Measurements from ENCODE around the gene CAPN15. TPM values are rescaled to one million over a fixed set of nuclear protein-coding genes. Genes with fewer than 3 reads are reported as not detected.

The CAPN15 gene
- total RNA-seq, 1 donor from 2014 or later, result 60.1 TPM

DNA sequence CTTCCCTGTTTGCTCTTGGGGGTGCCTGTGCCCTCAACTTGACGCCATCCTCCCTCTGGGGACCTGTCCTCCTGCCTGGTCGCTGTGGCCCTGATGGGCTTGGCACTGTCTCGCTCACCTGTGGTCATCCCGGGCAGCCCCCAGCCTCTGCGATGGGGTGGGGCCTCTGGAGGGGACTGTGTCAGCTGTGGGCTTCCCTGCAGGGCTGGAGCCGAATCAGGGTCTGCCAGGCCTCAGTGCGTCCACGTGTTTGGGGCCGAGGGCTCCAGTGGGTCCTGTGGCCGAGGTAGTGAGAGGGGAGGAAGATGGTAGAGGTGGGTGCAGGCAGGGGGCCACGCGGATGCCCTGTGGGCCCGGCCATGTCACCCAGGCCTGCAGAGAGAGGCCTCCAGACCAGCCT lies 50.3 kb downstream of the CAPN15 start:
- no peak for DNase-seq (ENCODE audit: low spot score)

DNA sequence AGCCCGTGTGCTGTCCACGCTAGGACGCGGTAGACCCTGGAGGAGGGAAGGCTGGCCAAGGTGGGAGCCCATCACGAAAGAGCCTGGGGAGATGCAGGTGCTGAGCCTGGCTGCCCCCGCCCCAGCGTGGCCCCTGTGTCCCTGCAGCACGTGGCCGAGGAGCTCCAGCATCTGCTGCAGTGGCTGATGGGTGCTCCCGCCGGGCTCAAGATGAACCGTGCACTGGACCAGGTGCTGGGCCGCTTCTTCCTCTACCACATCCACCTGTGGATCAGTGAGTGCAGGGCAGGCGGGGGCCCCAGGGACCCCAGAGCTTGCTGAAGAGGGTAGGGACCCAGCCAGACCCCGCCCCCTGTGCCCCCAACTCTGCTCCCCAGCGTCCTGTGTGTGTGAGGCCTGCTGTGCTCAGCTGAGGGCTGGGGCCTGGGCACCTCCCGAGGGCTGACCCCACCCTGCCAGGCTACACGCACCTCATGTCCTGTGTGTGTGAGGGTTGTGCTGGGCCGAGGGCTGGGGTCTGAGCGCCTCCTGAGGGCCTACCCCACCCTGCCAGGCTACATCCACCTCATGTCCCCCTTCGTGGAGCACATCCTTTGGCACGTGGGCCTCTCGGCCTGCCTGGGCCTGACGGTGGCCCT lies 50.8 kb downstream of the CAPN15 start:
- DNase-seq (ENCODE audit: low spot score), result no peak

- no peak for DNase-seq (ENCODE audit: low spot score)
Measured at GRCh38 chr16:578870-579405, 51.4 kb downstream of the CAPN15 start.

DNA sequence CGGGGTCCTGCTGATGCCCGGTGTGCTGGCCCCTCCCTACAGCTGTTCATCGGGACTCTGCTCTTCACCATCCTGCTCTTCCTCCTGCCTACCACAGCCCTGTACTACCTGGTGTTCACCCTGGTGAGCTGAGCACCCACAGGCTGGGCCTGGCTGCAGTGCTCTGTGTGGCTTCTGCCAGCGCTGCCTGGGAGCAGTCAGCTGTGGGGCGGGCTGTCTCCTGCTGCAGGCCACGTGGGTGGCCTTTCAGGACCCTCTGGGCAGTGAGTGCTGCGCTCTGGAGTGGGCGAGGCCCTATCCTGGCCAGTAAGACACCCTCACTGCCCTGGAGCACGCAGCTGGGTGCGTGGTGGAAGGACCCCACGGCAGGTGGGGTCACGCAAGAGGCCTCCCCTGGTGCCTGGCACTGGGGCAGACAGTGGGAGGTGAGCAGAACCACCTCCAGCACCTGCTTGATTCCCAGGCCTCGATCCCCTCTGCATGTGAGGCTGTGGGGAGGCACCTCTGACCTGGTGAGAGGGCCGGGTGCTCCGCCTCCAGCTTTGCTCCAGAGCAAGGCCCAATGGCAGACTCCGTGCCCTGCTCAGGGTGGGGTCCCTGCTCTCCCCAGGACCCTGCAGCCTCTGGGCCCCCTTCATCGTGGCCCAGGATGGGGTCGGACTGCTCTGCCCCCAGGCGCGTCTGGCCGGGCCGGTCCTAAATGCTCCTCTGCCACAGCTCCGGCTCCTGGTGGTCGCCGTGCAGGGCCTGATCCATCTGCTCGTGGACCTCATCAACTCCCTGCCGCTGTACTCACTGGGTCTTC lies 52.8 kb downstream of the CAPN15 start:
- no peak for DNase-seq (ENCODE audit: low spot score)

GRCh38 chr16:580946-581498 lies 53.5 kb downstream of the CAPN15 start:
- DNase-seq (ENCODE audit: low spot score), result no peak

DNA sequence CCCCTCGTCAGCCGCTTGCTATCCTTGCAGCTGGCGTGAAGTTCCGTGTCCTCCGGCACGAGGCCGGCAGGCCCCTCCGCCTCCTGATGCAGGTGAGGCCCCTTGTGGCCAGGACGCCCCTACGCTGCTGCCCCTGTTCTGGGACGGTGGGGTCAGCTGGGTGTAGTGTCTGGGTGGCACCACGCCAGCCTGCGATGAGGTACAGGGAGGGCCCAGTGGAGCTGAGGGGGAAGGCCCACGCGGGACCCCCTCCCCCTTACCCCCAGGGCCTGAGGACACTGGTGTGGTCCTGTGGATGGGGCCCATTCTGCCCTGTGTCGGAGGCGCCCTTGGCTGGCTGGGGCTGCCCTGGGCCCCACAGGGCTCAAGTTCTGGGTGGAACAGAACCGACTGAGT lies 54.7 kb downstream of the CAPN15 start:
- DNase-seq (ENCODE audit: low spot score), result no peak

GRCh38 chr16:582614-583331 lies 55.3 kb downstream of the CAPN15 start:
- no peak for DNase-seq (ENCODE audit: low spot score)

GRCh38 chr16:583470-583814 lies 55.9 kb downstream of the CAPN15 start:
- DNase-seq (ENCODE audit: low spot score), result no peak

GRCh38 chr16:583815-584591 lies 56.5 kb downstream of the CAPN15 start:
- no peak for DNase-seq (ENCODE audit: low spot score)

DNA sequence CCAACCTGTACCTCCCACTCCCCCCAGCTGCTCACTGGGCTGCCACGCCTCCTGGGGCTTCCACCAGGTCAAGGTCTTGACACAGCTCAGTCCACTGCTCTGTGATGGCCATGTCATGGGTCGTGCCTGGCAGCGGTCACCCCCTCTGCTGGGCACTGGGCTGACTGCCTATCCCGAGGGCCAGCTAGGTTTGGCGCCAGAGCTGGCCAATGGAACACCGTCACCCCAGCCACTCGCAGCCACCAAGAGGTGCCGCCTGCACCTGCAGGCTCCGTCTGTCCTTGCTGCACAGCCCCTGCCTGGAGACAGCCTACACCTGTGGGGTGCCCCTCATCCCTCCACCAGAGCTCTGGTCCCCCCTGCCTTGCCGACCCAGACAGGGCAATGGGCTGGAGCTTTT lies 57.8 kb downstream of the CAPN15 start:
- no peak for DNase-seq (ENCODE audit: low spot score)

- DNase-seq (ENCODE audit: low spot score), result no peak
Measured at GRCh38 chr16:586047-586644, 58.6 kb downstream of the CAPN15 start.

GRCh38 chr16:586645-587590 lies 59.4 kb downstream of the CAPN15 start:
- no peak for DNase-seq (ENCODE audit: low spot score)

- DNase-seq (ENCODE audit: low spot score), result no peak
Measured at GRCh38 chr16:588639-588888, 61.1 kb downstream of the CAPN15 start.

DNA sequence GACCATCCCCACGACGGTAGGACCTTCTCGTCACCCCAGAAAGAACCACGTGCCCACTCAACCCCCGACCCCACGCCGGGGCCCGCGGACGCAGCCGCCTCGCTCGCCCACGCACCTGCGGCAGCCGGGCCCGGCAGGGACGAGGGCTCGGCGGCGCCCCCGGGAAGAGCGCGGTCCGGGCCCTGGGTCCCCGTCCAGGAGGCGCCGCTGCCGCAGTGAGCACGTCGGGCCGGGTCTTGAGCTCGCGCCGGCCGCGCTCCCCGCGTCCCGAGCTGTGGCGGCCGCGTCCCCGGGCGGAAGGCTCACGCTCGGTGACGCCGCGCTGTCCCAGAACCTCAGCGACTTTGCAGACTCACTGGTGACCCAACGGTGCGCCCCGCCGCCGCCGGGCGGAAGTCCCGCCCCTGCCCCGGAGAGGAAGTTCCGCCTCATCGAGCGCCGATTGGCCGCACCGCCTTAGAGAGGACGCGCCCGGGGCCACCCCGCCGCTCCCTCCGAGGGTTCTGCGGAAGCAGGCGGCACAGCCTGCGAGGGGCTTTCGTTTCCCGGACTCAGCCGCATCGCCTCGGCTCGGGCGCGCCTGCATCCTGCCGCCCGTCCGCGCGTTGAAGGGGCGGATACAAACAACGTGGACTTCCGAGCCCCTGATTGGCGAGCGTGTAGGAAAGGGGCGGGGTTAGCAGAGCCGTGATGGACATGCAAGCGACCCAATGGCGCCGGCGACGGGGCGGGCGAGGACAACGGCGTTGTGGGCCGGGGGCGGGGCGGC lies 61.6 kb downstream of the CAPN15 start:
- peak; percentile 98 for DNase-seq (ENCODE audit: low spot score)

GRCh38 chr16:589658-590187 lies 62.2 kb downstream of the CAPN15 start, which contains the start of gene RAB40C:
RAB40C (plus strand) TSS chr16:590066; CDS start chr16:590292, 226 bp downstream.
- DNase-seq (ENCODE audit: low spot score), result peak; percentile 100

DNA sequence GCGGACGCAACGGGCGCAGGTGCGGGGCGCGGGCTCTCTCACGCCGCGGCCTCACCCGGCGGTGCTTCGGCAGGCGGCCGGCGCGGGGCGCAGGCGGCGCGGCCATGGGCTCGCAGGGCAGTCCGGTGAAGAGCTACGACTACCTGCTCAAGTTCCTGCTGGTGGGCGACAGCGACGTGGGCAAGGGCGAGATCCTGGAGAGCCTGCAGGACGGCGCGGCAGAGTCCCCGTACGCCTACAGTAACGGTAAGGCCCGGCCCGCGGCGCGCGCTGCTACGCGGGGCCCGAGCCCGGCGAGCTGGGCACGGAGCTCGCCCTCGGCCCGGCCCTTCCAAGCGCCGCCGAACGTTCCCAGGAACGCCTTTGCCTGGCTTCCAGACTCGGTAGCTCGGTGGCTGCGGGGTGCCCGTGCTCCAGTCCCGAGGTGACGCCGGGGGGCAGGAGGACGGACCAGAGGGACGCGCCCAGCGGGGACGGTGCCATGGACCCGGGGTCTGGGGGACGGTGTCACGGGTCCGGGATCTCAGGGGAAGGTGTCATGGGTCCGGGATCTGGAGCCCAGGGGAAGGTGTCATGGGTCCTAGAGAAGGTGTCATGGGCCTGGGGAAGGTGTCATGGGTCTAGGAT lies 62.8 kb downstream of the CAPN15 start:
- DNase-seq (ENCODE audit: low spot score), result no peak

DNA sequence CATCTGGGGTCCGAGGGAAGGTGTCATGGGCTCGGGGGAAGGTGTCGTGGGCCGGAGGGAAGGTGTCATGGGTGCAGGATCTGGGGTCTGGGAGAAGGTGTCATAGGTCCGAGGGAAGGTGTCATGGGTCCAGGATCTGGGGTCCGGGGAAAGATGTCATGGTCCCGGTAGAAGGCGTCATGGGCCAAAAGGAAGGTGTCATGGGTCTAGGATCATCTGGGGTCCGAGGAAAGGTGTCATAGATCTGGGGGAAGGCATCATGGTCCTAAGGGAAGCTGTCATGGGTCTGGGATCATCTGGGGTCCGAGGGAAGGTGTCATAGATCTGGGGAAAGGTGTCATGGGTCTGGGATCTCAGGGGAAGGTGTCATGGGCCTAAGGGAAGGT lies 63.3 kb downstream of the CAPN15 start:
- no peak for DNase-seq (ENCODE audit: low spot score)

GRCh38 chr16:591231-591630 lies 63.7 kb downstream of the CAPN15 start:
- no peak for DNase-seq (ENCODE audit: low spot score)
